Bronchial epithelial cell (primary cell): ENCODE measurements around the gene DYRK2. TPM values are rescaled to one million over a fixed set of nuclear protein-coding genes. Genes with fewer than 3 reads are reported as not detected.

Experiments used
- DNase-seq: peaks from one replicate; pipeline ENCODE4 v3.0.0-alpha.2; 2010; ENCODE audit warnings: low read depth
- FAIRE-seq: peaks from 2 replicates; lab custom pipeline; 2011; peaks lifted over from hg19 to GRCh38; lab: Jason Lieb, UNC
- H3K27me3 ChIP-seq: 2 replicates; pipeline ENCODE4 v1.5.1; 2011; ENCODE audit warnings: low read length; ENCODE audit not compliant: control insufficient read depth, insufficient read depth
- H3K36me3 ChIP-seq: 2 replicates; pipeline ENCODE4 v1.5.1; 2011; ENCODE audit warnings: low read length; ENCODE audit not compliant: control insufficient read depth, insufficient read depth
- H3K4me3 ChIP-seq: 2 replicates; pipeline ENCODE4 v1.5.1; 2011; ENCODE audit warnings: mild to moderate bottlenecking, low read depth, low read length, control low read depth
- total RNA-seq: library from RNA; depleted of rRNA; stranded (reverse); fragments of >200 nt; gene quantifications from 2 replicates; pipeline ENCODE4 v1.2.1, GENCODE V29; 2014
- TF ChIP-seq, protein P1 (sequence below): IDR thresholded peaks from 2 replicates; pipeline ENCODE4 v1.5.1; 2011; ENCODE audit warnings: mild to moderate bottlenecking, moderate library complexity, low read length, control low read depth, inconsistent platforms; ENCODE audit not compliant: insufficient read depth, severe bottlenecking

DYRK2 gene
- total RNA-seq, 1 donor from 2014 or later, result 17.6 TPM

DNA sequence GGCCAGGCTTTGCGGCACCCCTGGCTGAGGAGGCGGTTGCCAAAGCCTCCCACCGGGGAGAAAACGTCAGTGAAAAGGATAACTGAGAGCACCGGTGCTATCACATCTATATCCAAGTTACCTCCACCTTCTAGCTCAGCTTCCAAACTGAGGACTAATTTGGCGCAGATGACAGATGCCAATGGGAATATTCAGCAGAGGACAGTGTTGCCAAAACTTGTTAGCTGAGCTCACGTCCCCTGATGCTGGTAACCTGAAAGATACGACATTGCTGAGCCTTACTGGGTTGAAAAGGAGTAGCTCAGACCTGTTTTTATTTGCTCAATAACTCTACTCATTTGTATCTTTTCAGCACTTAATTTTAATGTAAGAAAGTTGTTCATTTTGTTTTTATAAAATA is 9.9 kb downstream of the DYRK2 start:
- peaks cover 10% of the 10 kb centered on the region for H3K36me3 ChIP-seq
- no peak for DNase-seq
- no peak for FAIRE-seq
- H3K27me3 ChIP-seq, result no peaks in the 10 kb centered on the region
- TF ChIP-seq, protein P1, sequence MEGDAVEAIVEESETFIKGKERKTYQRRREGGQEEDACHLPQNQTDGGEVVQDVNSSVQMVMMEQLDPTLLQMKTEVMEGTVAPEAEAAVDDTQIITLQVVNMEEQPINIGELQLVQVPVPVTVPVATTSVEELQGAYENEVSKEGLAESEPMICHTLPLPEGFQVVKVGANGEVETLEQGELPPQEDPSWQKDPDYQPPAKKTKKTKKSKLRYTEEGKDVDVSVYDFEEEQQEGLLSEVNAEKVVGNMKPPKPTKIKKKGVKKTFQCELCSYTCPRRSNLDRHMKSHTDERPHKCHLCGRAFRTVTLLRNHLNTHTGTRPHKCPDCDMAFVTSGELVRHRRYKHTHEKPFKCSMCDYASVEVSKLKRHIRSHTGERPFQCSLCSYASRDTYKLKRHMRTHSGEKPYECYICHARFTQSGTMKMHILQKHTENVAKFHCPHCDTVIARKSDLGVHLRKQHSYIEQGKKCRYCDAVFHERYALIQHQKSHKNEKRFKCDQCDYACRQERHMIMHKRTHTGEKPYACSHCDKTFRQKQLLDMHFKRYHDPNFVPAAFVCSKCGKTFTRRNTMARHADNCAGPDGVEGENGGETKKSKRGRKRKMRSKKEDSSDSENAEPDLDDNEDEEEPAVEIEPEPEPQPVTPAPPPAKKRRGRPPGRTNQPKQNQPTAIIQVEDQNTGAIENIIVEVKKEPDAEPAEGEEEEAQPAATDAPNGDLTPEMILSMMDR, result no peak
- no peak overlapping the region for H3K4me3 ChIP-seq

DNA sequence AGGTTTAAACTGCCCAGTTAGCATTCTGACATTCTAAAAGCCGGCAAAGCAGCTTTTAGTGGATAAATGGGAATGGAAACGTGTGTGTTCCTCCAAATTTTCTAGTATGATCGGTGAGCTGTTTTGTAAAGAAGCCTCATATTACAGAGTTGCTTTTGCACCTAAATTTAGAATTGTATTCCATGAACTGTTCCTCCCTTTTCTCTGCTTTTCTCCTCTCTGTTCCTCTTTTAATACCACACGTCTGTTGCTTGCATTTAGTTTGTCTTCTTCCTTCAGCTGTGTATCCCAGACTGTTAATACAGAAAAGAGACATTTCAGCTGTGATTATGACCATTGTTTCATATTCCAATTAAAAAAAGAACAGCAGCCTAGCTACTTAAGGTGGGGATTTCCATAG is 10.7 kb downstream of the DYRK2 start:
- Histone ChIP-seq H3K27me3 (no peaks in the 10 kb centered on the region), H3K4me3 (no peak overlapping the region), H3K36me3 (peaks cover 10% of the 10 kb centered on the region)
- TF ChIP-seq, protein P1, result no peak
- no peak for FAIRE-seq
- no peak for DNase-seq

DNA sequence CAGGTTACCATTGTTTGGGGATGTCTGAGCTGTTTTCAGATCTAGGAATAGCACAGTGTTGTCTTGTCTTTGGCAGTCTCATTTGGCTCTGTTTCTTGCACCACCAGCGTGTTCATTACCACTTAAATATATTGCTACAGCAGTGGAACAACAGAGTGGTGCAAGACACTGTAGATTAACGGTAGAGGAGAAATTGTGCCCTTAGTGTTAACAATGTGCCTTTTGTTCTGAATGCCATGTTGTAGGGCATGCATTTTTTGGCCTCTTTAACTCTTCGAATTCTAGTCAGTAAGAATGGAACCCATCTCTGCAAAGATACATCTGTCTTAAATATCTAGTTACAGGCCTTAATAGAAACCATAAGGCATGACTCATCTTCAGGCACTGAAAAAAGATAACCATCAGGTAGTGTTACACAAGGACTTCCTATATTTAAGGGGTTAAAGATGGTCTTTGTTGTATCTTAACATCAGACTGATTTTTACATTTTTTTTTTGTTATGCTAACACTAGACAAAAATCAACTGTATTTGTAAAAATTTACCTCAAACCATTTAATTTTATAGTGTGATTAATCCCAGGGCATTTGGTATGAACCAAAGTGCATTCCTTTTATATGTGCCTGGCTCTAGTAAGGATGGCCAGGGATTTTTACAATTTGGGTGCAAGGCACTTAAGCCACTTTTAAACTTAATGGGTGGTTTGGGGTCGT is 12.9 kb downstream of the DYRK2 start:
- TF ChIP-seq, protein P1, result no peak
- FAIRE-seq, result no peak
- H3K27me3 ChIP-seq, result no peaks in the 10 kb centered on the region
- H3K4me3 ChIP-seq, result no peak overlapping the region
- peak; percentile 25 for DNase-seq
- peaks cover 10% of the 10 kb centered on the region for H3K36me3 ChIP-seq

DNA sequence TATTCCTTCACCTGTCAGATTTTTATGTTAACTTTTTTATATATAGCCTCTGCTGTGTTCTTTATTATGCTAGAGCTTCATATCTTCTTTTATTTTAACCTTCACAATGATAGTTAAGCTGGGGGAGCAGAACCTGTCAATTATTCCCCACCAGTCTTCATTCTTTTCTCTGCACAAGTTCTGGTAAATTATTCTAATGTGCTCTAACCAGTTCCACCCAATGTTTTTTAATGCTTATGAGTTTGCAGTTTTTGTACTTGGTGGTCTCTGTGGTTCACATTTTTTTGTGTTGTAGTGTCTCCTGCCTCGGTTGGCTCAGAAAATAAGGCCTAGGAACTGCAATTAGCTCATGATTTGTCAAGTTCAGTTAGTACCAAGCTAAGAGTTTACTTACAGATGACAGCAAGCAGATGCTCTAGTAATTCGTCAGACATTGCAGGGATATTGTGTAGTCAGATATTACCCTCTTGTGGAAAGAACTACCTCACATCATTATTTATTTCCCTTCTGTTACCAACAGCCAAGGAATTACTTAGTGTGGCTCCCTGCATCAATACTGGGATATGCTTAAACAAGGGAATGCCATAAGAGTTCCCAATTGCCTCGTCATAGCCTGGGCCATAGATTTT is 14.5 kb downstream of the DYRK2 start:
- FAIRE-seq, result no peak
- no peak for DNase-seq

DNA sequence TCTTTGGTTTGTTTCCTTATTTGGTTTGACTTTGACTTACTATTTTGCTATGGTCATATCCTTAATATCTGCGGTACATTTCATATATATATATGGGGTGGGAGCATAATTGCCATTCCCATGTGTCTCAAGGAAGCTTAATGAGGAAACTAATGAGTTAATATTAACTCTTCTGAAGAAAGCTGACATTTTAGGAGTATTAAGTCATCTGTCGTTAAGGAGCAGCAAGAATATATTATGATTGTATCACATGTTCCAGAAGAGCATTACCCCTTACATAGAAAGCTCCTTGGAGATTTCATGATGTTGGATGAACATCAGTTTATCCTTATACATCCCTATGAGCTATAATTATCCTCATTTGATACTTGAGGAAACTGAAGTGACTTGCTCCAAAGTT is 15.6 kb downstream of the DYRK2 start:
- no peak for DNase-seq
- Histone ChIP-seq H3K4me3 (no peak overlapping the region), H3K27me3 (no peaks in the 10 kb centered on the region), H3K36me3 (no peaks in the 10 kb centered on the region)
- TF ChIP-seq, protein P1, result no peak
- no peak for FAIRE-seq

More for the DNA sequence above, 14.5 kb downstream of the DYRK2 start:
- TF ChIP-seq, protein P1, result no peak
- Histone ChIP-seq H3K27me3 (no peaks in the 10 kb centered on the region), H3K4me3 (no peak overlapping the region), H3K36me3 (peaks cover 3% of the 10 kb centered on the region)
